PFSK-1 (cell line): ENCODE results near the gene FBXW4.

ENCODE experiments used
- POLR2AphosphoS5 ChIP-seq: IDR thresholded peaks from 2 replicates; pipeline ENCODE4 v1.6.1; 2012; ENCODE audit warnings: low read depth, mild to moderate bottlenecking, control low read depth, low read length, moderate library complexity
- TAF1 ChIP-seq: IDR thresholded peaks from 2 replicates; pipeline ENCODE4 v1.6.1; 2012; ENCODE audit warnings: low read length, control low read depth, borderline replicate concordance; ENCODE audit not compliant: insufficient read depth

DNA sequence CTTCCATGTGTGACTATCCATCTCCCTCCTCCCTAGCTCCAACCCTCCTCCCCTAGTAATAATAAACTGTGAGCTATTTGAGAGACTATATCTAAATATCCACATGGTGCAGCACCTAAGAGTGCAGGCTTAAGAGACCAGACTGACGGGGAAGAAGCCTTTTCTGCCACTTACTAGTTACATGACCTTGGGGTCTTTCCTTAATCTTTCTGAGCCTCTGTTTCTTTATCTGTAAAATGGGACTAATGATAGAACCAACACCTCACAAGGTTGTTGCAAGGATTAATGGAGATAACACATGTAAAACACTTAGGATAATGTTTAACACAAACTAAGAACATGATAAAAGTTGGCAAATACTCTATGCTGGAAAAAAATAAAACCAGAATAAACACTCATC, 37.1 kb upstream of the FBXW4 start:
- TF ChIP-seq TAF1 (no peak), POLR2AphosphoS5 (no peak)
